GM23338 (cell line): ENCODE data around the gene PIAS4. TPM values are rescaled to one million over a fixed set of nuclear protein-coding genes. Genes with fewer than 3 reads are reported as not detected.

Experiments used
- EZH2 ChIP-seq: fragments of 200-600 bp; sonication (generic); IDR thresholded peaks from one replicate; pipeline ENCODE4 v1.8.0; 2017; ENCODE audit warnings: antibody characterized with exemption, mild to moderate bottlenecking, low read depth; ENCODE audit not compliant: unreplicated experiment
- EZH2phosphoT487 ChIP-seq: fragments of 200-600 bp; sonication (generic); IDR thresholded peaks from one replicate; pipeline ENCODE4 v1.8.1; 2018; ENCODE audit warnings: antibody characterized with exemption; ENCODE audit not compliant: unreplicated experiment
- POLR2AphosphoS5 ChIP-seq: IDR thresholded peaks from 2 replicates; pipeline ENCODE4 v1.6.1; 2016; ENCODE audit warnings: antibody characterized with exemption, low read depth
- STAT1 ChIP-seq: IDR thresholded peaks from one replicate; pipeline ENCODE4 v1.6.1; 2016; ENCODE audit warnings: antibody characterized with exemption; ENCODE audit not compliant: unreplicated experiment
- ZNF114 ChIP-seq: fragments of 250-450 bp; sonication (Bioruptor Pico); IDR thresholded peaks from 2 replicates; pipeline ENCODE4 v1.5.0; 2020; ENCODE audit warnings: mild to moderate bottlenecking, moderate library complexity
- ZNF331 ChIP-seq: fragments of 250-450 bp; sonication (Bioruptor Pico); IDR thresholded peaks from 2 replicates; pipeline ENCODE4 v1.5.0; 2020; ENCODE audit warnings: low read depth, mild to moderate bottlenecking, moderate library complexity
- ZNF462 ChIP-seq: fragments of 250-450 bp; sonication (Bioruptor Pico); IDR thresholded peaks from 2 replicates; pipeline ENCODE4 v1.5.0; 2020; ENCODE audit warnings: mild to moderate bottlenecking, moderate library complexity
- polyA plus RNA-seq: library from polyadenylated mRNA; unstranded; fragments of >200 nt; fragmentation: Nextera tagmentation; extraction: Ambion mirVana; gene quantifications from 2 replicates; pipeline ENCODE4 v1.2.1, GENCODE V29; 2016
- total RNA-seq: library from RNA; depleted of rRNA; stranded (reverse); fragments of >200 nt; shearing (Covaris generic); gene quantifications from 2 replicates; pipeline ENCODE4 v1.2.3, GENCODE V29; 2014
- TF ChIP-seq, protein P1 (sequence below): IDR thresholded peaks from 2 replicates; pipeline ENCODE4 v1.6.1; 2016; ENCODE audit warnings: antibody characterized with exemption
- TF ChIP-seq, protein P2 (sequence below), 2 experiments: fragments of 200-600 bp in 1 of 2; sonication (generic) in 1 of 2; conservative IDR thresholded peaks; 2 replicates each; pipeline versions ENCODE4 v1.5.1 to v1.6.1; 2016 to 2017; ENCODE audit warnings: antibody characterized with exemption in 2 of 2, low read depth in 2 of 2, mild to moderate bottlenecking in 2 of 2, moderate library complexity in 1 of 2

Gene PIAS4
- total and polyA plus RNA-seq, 2 experiments from 2014 or later, result 17.0 to 48.4 TPM

GRCh38 chr19:4032436-4032835, 24.9 kb downstream of the PIAS4 start (continued):
- no peak for TF ChIP-seq ZNF462 (CRISPR knock-in tag)
- no peak for TF ChIP-seq ZNF331 (CRISPR knock-in tag)
- TF ChIP-seq, protein P1, sequence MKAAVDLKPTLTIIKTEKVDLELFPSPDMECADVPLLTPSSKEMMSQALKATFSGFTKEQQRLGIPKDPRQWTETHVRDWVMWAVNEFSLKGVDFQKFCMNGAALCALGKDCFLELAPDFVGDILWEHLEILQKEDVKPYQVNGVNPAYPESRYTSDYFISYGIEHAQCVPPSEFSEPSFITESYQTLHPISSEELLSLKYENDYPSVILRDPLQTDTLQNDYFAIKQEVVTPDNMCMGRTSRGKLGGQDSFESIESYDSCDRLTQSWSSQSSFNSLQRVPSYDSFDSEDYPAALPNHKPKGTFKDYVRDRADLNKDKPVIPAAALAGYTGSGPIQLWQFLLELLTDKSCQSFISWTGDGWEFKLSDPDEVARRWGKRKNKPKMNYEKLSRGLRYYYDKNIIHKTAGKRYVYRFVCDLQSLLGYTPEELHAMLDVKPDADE, result no peak
- no peak for TF ChIP-seq ZNF114
- TF ChIP-seq, protein P2, sequence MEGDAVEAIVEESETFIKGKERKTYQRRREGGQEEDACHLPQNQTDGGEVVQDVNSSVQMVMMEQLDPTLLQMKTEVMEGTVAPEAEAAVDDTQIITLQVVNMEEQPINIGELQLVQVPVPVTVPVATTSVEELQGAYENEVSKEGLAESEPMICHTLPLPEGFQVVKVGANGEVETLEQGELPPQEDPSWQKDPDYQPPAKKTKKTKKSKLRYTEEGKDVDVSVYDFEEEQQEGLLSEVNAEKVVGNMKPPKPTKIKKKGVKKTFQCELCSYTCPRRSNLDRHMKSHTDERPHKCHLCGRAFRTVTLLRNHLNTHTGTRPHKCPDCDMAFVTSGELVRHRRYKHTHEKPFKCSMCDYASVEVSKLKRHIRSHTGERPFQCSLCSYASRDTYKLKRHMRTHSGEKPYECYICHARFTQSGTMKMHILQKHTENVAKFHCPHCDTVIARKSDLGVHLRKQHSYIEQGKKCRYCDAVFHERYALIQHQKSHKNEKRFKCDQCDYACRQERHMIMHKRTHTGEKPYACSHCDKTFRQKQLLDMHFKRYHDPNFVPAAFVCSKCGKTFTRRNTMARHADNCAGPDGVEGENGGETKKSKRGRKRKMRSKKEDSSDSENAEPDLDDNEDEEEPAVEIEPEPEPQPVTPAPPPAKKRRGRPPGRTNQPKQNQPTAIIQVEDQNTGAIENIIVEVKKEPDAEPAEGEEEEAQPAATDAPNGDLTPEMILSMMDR (conservative IDR thresholded peaks at IDR 0.05; ENCODE audit: low read depth in 2 of 2), result no peak
- TF ChIP-seq EZH2, result no peak
- no peak for TF ChIP-seq POLR2AphosphoS5
- no peak for TF ChIP-seq STAT1
- TF ChIP-seq EZH2phosphoT487, result no peak
